HEK293T (cell line): Measurements from ENCODE around the gene XK.

Experiments used
- CTCF ChIA-PET: fragments of 350-600 bp; formaldehyde crosslinking; extraction: SDS; loops from one replicate; lab custom pipeline; 2021; ENCODE audit warnings: antibody characterized with exemption, inconsistent platforms; lab: Yijun Ruan, JAX
- POLR2A ChIA-PET: fragments of 350-600 bp; formaldehyde crosslinking; extraction: SDS; loops from one replicate; lab custom pipeline; 2020; ENCODE audit warnings: antibody characterized with exemption, inconsistent platforms; lab: Yijun Ruan, JAX
- DNase-seq: peaks from one replicate; pipeline ENCODE4 v3.0.0; 2012; ENCODE audit warnings: mixed read lengths; ENCODE audit errors: extremely low spot score
- ARNT ChIP-seq: fragments of 450-650 bp; IDR thresholded peaks from 2 replicates; pipeline ENCODE4 v1.6.1; 2017; ENCODE audit warnings: mild to moderate bottlenecking
- BHLHE40 ChIP-seq: fragments of 450-650 bp; IDR thresholded peaks from 2 replicates; pipeline ENCODE4 v1.6.1; 2016; ENCODE audit warnings: mild to moderate bottlenecking, moderate library complexity, borderline replicate concordance
- CTBP1 ChIP-seq: fragments of 450-650 bp; IDR thresholded peaks from 2 replicates; pipeline ENCODE4 v1.6.1; 2016; ENCODE audit warnings: borderline replicate concordance
- ELF4 ChIP-seq: fragments of 450-650 bp; IDR thresholded peaks from 2 replicates; pipeline ENCODE4 v1.6.1; 2017; ENCODE audit warnings: antibody characterized with exemption
- FOXA1 ChIP-seq: fragments of 450-650 bp; IDR thresholded peaks from 2 replicates; pipeline ENCODE4 v1.6.1; 2016; ENCODE audit warnings: mild to moderate bottlenecking
- FOXK2 ChIP-seq: fragments of 450-650 bp; IDR thresholded peaks from 2 replicates; pipeline ENCODE4 v1.6.1; 2016; ENCODE audit warnings: mild to moderate bottlenecking
- FOXM1 ChIP-seq: fragments of 450-650 bp; IDR thresholded peaks from 2 replicates; pipeline ENCODE4 v1.6.1; 2017; ENCODE audit warnings: mild to moderate bottlenecking, borderline replicate concordance
- HDGF ChIP-seq: fragments of 450-650 bp; IDR thresholded peaks from 2 replicates; pipeline ENCODE4 v1.6.1; 2017; ENCODE audit warnings: antibody characterized with exemption, borderline replicate concordance
- L3MBTL2 ChIP-seq: fragments of 450-650 bp; conservative IDR thresholded peaks from 2 replicates; pipeline ENCODE4 v1.6.1; 2016; ENCODE audit warnings: mild to moderate bottlenecking
- LEF1 ChIP-seq: fragments of 450-650 bp; IDR thresholded peaks from 2 replicates; pipeline ENCODE4 v1.6.1; 2017; ENCODE audit warnings: mild to moderate bottlenecking, borderline replicate concordance
- NFRKB ChIP-seq: fragments of 450-650 bp; IDR thresholded peaks from 2 replicates; pipeline ENCODE4 v1.6.1; 2016; ENCODE audit warnings: mild to moderate bottlenecking, moderate library complexity
- SP1 ChIP-seq: fragments of 450-650 bp; IDR thresholded peaks from 2 replicates; pipeline ENCODE4 v1.6.1; 2017
- SUZ12 ChIP-seq: fragments of 450-650 bp; IDR thresholded peaks from 2 replicates; pipeline ENCODE4 v1.6.1; 2016; ENCODE audit warnings: mild to moderate bottlenecking
- TARDBP ChIP-seq: fragments of 450-650 bp; IDR thresholded peaks from 2 replicates; pipeline ENCODE4 v1.6.1; 2016
- ZNF384 ChIP-seq: fragments of 450-650 bp; IDR thresholded peaks from 2 replicates; pipeline ENCODE4 v1.6.1; 2016
- TF ChIP-seq, protein P1 (sequence below): fragments of 450-650 bp; IDR thresholded peaks from 2 replicates; pipeline ENCODE4 v1.6.1; 2016

Gene XK

GRCh38 chrX:37776283-37776986 lies 90.8 kb downstream of the XK start:
- ChIA-PET POLR2A (no interaction called here), CTCF (no interaction called here)
- DNase-seq = no peak
- TF ChIP-seq TARDBP (no peak), HDGF (no peak), ELF4 (no peak), BHLHE40 (no peak), ZNF384 (no peak), FOXA1 (no peak), ARNT (no peak), SUZ12 (no peak), NFRKB (no peak)
- TF ChIP-seq, protein P1, sequence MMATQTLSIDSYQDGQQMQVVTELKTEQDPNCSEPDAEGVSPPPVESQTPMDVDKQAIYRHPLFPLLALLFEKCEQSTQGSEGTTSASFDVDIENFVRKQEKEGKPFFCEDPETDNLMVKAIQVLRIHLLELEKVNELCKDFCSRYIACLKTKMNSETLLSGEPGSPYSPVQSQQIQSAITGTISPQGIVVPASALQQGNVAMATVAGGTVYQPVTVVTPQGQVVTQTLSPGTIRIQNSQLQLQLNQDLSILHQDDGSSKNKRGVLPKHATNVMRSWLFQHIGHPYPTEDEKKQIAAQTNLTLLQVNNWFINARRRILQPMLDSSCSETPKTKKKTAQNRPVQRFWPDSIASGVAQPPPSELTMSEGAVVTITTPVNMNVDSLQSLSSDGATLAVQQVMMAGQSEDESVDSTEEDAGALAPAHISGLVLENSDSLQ = no peak

- DNase-seq = no peak
- CTCF ChIA-PET = no interaction called here
- POLR2A ChIA-PET = no interaction called here
- TF ChIP-seq FOXA1 (no peak), ARNT (no peak), LEF1 (no peak), TARDBP (no peak), L3MBTL2 (no peak)
Observed at GRCh38 chrX:37776987-37777325, 91.4 kb downstream of the XK start.

DNA sequence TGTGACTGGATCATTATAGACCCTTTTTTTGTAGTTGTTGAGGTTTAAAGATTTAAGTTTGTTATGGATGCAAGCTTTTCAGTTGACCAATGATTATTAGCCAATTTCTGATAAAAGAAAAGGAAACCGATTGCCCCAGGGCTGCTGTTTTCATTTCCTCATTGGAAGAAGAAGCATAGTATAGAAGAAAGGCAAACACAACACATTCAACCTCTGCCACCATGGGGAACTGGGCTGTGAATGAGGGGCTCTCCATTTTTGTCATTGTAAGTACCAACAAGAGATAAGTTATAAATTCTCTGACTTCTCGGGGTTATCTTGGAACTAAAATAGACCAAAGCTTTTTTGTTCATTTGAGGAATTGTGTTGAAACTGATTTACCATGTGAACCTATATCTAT lies 94.3 kb downstream of the XK start, which contains the start of gene CYBB:
Gene CYBB (plus strand): TSS at position 203 of the 400 bp plus-strand sequence. CDS start 19 bp downstream, at position 222.
- DNase-seq = no peak
- ChIA-PET CTCF (no interaction called here), POLR2A (no interaction called here)
- TF ChIP-seq HDGF (no peak), FOXM1 (no peak), ARNT (no peak), CTBP1 (no peak), FOXA1 (no peak), BHLHE40 (no peak), FOXK2 (no peak), LEF1 (no peak), ZNF384 (no peak), L3MBTL2 (no peak), TARDBP (no peak)
- TF ChIP-seq, protein P1 = no peak

- DNase-seq = no peak
- CTCF ChIA-PET = no interaction called here
- TF ChIP-seq SUZ12 (no peak), BHLHE40 (no peak), L3MBTL2 (no peak), CTBP1 (no peak), LEF1 (no peak), ARNT (no peak), FOXK2 (no peak), SP1 (no peak), ELF4 (no peak), ZNF384 (no peak), HDGF (no peak), FOXA1 (no peak), TARDBP (no peak), NFRKB (no peak), FOXM1 (no peak)
- TF ChIP-seq, protein P1 = no peak
- POLR2A ChIA-PET = no interaction called here
Observed at GRCh38 chrX:37781081-37781480, 95.5 kb downstream of the XK start.
